Measurements from ENCODE around the gene SLC6A18. TPM values are rescaled to one million over a fixed set of nuclear protein-coding genes. Genes with fewer than 3 reads are reported as not detected.

Gene SLC6A18
- total RNA-seq, 3 donors from 2014 or later: 0.89 TPM; not detected in 2

DNA sequence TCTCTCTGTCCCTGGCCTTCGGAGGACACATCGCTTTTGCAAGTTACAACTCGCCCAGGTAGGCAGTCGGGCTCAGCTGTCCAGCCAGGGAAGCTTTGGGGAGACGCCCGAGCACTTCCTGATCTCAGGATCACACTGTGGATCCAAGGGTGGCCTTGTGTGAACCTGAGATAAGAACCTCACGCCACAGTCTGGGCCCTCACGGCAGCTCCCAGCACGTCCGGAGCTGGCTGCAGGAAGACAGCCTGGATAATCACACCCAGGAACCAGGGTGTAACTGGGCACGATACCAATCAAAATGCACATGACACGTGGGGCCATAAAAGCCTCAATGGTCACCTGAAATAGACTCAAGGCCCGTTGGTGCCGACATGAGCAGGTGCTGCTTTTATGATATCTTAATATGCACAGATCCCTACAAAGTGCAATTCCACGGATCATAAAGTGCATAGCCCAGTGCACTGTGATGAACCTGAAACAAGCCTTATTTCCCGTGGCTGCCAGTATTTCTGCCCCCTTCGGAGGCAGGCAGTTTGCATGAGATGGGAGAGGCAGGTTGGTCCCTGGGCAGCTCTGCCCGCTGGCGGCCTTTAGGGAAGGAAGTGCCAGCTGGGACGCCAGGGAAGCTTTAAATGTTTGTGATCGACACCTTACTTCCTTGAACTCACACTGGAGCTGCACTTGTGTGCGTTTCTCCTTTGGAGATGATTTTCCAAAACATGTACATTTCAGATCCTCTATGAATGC is 14.5 kb downstream of the SLC6A18 start:
- TF ChIP-seq CTCF (IDR thresholded peaks at IDR 0.05): no peak
- peaks cover 11% of the 10 kb centered on the region for H3K9me3 ChIP-seq
- DNase-seq: peak; percentile 86 to 93 (median 87)
- peak; percentile 92 for ATAC-seq
- peaks cover 29% of the 10 kb centered on the region for H3K4me1 ChIP-seq (ENCODE audit: low read depth)
- intact Hi-C loops (cut with DNase I, micrococcal nuclease): no loop called here
- H3K36me3 ChIP-seq (ENCODE audit: low read depth): no peaks in the 10 kb centered on the region
- H3K4me3 ChIP-seq: no peak overlapping the region

DNA sequence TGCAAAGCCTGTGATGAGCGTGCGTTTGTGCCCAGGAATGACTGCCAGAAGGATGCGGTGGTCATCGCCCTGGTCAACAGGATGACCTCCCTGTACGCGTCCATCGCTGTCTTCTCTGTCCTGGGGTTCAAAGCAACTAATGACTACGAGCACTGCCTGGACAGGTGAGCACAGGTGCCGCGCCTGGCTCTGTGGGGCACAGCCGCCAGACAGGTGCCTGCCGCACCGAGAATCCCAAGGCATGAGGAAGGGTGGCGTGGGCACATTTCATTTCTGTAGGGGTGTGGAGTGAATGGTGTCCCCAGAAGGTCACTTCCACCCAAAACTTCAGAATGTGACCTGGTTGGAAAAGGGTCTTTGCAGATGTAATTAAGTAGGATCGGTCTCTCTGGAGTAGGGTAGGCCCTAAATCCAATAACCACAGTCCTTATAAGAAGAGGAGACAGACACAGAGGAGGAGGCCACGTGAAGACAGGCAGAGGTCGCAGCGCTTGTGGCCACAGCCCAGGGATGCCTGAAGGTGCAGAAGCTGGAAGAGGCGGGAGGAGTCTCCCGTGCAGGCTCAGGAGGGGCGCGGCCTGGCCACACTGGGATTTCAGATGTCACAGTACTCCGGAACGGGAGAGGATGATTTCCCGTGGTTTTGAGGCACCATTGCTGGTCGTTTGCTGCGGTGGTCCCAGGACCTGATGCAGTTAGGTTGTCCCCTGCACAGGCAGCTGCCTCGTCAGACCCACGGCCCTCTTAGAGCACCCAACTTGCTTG is 15.5 kb downstream of the SLC6A18 start:
- TF ChIP-seq CTCF (IDR thresholded peaks at IDR 0.05): no peak
- peaks cover 4% of the 10 kb centered on the region for H3K9me3 ChIP-seq

DNA sequence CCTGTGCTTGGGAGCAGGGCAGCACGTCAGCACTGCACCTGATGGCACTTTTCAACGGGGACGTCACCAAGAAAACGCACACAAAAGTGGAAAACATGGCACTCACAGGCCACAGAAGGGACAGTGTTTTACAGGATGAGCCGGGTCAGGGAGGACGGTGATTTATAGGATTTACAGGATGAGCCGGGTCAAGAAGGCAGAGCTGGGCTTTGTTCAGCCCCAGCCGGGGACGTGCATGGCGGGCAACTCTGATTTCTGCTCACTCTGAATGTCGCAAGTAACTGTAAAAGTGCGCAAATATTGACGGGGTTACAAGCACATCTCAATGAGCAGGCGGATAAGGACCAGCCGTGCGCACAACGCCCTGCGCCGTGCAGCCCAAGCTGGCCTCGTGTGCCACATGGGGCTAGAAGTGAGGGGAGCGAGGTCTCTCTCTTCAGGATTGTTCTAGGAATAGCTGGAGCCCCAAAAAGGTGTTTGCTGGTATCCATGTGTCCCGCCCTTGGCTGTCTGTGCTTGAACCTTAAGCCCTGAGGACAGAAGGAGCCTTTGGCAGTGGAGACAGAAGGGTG is 16.4 kb downstream of the SLC6A18 start:
- ATAC-seq (no peak), DNase-seq (no peak)
- Histone ChIP-seq H3K4me1 (ENCODE audit: low read depth) (peaks cover 29% of the 10 kb centered on the region), H3K9me3 (no peaks in the 10 kb centered on the region), H3K4me3 (no peak overlapping the region), H3K36me3 (ENCODE audit: low read depth) (no peaks in the 10 kb centered on the region)
- intact Hi-C loops (cut with DNase I, micrococcal nuclease): no loop called here
- TF ChIP-seq CTCF (IDR thresholded peaks at IDR 0.05): no peak

More for the DNA sequence above, 15.5 kb downstream of the SLC6A18 start:
- DNase-seq (peak in 2 of 3 donors; percentile 17 to 45), ATAC-seq (no peak)
- intact Hi-C loops (cut with DNase I, micrococcal nuclease): no loop called here
- Histone ChIP-seq H3K36me3 (ENCODE audit: low read depth) (no peaks in the 10 kb centered on the region), H3K4me1 (ENCODE audit: low read depth) (peaks cover 29% of the 10 kb centered on the region), H3K4me3 (no peak overlapping the region)

GRCh38 chr5:1242733-1243486 is 17.7 kb downstream of the SLC6A18 start:
- no peak for DNase-seq

More at GRCh38 chr5:1242733-1243486, 17.7 kb downstream of the SLC6A18 start:
- no peak for TF ChIP-seq CTCF (IDR thresholded peaks at IDR 0.05)
- H3K9me3 ChIP-seq: no peaks in the 10 kb centered on the region
- ATAC-seq: no peak
- no peak overlapping the region for H3K4me3 ChIP-seq
- H3K4me1 ChIP-seq (ENCODE audit: low read depth): peaks cover 23% of the 10 kb centered on the region
- intact Hi-C loops (cut with DNase I, micrococcal nuclease): no loop called here
- no peaks in the 10 kb centered on the region for H3K36me3 ChIP-seq (ENCODE audit: low read depth)

Measured in mucosa of descending colon (tissue), 3 donors.